Breast epithelium (tissue), 3 donors: Measurements from ENCODE around the gene ANKRD35.

Source experiments
- POLR2A ChIP-seq: fragments of 450-650 bp; IDR thresholded peaks from one replicate; pipeline ENCODE4 v1.6.1; 2016; ENCODE audit warnings: antibody characterized with exemption, mild to moderate bottlenecking, moderate library complexity
- POLR2AphosphoS5 ChIP-seq, 3 donors: sonication (generic); formaldehyde crosslinking; IDR thresholded peaks; one replicate each; pipeline ENCODE4 v1.6.1; 2017; ENCODE audit warnings: antibody characterized with exemption in 3 of 3
- TF ChIP-seq, protein P1 (sequence below), 3 donors: fragments of 450-650 bp; IDR thresholded peaks; one replicate each; pipeline ENCODE4 v1.5.1; 2016 to 2017; ENCODE audit warnings: antibody characterized with exemption in 3 of 3, mild to moderate bottlenecking in 3 of 3, moderate library complexity in 3 of 3

DNA sequence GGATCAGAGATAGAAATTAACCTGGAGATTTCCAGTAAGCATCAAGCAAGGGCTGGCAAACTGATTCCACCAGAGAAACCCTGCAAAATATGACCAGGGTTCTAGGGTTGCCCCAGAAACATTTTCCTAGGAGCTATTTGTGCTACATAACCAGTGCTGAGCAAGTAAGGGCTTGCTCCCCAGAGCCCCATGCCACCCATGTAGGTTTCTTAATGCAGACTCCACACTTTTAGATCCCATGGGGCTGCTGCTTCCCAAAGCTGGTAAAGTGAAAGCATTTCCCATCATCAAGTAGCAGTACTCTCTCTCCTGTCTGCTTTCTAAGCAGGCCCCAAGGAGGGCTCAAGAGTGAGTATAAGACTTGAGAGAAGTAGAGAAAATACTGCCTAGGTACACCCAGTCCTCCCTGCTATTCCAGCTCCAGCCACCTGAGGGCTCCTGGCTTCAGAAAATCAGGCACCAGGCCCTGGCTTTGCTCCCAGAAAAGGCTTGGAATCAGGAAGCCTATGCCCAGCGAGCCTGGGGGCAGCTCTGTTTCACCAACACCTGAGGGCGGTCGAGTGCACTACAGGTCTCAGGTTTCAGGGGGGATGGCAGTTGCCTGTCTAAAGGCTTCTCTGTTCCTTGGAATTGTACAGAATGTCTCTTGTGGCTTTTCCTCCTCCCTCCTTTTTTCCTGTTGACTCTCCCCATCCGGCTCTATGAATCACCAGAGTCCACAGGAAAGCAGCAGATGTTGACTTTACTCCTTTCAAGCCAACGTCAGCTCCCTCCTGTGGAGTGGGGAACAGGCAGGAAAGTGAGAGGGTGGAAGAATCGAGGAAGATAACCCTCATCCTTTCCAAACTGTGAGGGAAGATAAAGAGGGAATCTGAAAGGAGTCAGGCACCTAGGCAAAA lies 6.2 kb upstream of the ANKRD35 start:
- TF ChIP-seq POLR2A (peak; percentile 12), POLR2AphosphoS5 (IDR thresholded peaks at IDR 0.05) (peak; percentile 88 to 95 (median 94))
- TF ChIP-seq, protein P1, sequence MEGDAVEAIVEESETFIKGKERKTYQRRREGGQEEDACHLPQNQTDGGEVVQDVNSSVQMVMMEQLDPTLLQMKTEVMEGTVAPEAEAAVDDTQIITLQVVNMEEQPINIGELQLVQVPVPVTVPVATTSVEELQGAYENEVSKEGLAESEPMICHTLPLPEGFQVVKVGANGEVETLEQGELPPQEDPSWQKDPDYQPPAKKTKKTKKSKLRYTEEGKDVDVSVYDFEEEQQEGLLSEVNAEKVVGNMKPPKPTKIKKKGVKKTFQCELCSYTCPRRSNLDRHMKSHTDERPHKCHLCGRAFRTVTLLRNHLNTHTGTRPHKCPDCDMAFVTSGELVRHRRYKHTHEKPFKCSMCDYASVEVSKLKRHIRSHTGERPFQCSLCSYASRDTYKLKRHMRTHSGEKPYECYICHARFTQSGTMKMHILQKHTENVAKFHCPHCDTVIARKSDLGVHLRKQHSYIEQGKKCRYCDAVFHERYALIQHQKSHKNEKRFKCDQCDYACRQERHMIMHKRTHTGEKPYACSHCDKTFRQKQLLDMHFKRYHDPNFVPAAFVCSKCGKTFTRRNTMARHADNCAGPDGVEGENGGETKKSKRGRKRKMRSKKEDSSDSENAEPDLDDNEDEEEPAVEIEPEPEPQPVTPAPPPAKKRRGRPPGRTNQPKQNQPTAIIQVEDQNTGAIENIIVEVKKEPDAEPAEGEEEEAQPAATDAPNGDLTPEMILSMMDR (IDR thresholded peaks at IDR 0.05): peak; percentile 93 to 99 (median 97)
